ENCODE data around the gene DNAI4.

DNA sequence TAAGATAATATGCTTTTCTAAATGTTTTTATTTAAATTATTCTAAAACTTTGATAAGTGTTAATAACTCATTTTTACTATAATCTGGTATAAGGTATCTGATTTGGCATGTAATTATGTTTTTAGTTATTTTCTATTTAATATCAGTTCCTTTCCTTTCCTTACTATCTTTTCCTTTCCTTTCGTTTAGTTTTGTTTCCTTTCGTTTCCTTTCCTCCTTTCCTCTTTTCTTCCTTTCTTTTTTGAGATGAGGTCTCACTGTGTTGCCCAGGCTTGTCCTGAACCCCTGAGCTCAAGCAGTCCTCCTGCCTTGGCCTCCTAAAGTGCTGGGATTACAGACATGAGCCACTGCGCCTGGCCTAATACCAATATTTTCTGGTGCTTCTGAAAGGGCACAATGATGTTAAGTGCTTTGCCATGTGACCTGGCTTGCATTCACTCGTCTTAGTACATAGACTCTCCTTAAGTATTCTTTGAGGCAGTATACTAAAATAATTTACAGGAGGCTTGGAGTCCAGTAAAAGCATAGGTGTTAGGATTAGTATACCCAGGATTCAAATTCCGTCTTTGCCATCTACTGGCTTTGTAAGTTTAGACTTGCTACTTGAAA, 18.8 kb upstream of the DNAI4 start:
- TF ChIP-seq, protein P1, sequence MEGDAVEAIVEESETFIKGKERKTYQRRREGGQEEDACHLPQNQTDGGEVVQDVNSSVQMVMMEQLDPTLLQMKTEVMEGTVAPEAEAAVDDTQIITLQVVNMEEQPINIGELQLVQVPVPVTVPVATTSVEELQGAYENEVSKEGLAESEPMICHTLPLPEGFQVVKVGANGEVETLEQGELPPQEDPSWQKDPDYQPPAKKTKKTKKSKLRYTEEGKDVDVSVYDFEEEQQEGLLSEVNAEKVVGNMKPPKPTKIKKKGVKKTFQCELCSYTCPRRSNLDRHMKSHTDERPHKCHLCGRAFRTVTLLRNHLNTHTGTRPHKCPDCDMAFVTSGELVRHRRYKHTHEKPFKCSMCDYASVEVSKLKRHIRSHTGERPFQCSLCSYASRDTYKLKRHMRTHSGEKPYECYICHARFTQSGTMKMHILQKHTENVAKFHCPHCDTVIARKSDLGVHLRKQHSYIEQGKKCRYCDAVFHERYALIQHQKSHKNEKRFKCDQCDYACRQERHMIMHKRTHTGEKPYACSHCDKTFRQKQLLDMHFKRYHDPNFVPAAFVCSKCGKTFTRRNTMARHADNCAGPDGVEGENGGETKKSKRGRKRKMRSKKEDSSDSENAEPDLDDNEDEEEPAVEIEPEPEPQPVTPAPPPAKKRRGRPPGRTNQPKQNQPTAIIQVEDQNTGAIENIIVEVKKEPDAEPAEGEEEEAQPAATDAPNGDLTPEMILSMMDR (IDR thresholded peaks at IDR 0.05) = no peak
- TF ChIP-seq POLR2A (IDR thresholded peaks at IDR 0.05) = no peak

Measured in Peyer's patch (tissue), 4 donors.